ENCODE measurements around the gene MRPL55.

MRPL55 gene

DNA sequence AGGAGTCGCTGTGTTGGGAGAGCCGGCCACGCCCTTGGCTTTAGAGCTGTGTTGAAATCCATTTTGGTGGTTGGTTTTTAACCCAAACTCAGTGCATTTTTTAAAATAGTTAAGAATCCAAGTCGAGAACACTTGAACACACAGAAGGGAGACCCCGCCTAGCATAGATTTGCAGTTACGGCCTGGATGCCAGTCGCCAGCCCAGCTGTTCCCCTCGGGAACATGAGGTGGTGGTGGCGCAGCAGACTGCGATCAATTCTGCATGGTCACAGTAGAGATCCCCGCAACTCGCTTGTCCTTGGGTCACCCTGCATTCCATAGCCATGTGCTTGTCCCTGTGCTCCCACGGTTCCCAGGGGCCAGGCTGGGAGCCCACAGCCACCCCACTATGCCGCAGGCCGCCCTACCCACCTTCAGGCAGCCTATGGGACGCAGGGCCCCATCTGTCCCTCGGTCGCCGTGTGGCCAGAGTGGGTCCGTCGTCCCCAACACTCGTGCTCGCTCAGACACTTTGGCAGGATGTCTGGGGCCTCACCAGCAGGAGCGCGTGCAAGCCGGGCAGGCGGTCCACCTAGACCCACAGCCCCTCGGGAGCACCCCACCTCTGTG, 10.7 kb downstream of the MRPL55 start:
- DNase-seq (ENCODE audit: low spot score): no peak
- TF ChIP-seq, protein P1, sequence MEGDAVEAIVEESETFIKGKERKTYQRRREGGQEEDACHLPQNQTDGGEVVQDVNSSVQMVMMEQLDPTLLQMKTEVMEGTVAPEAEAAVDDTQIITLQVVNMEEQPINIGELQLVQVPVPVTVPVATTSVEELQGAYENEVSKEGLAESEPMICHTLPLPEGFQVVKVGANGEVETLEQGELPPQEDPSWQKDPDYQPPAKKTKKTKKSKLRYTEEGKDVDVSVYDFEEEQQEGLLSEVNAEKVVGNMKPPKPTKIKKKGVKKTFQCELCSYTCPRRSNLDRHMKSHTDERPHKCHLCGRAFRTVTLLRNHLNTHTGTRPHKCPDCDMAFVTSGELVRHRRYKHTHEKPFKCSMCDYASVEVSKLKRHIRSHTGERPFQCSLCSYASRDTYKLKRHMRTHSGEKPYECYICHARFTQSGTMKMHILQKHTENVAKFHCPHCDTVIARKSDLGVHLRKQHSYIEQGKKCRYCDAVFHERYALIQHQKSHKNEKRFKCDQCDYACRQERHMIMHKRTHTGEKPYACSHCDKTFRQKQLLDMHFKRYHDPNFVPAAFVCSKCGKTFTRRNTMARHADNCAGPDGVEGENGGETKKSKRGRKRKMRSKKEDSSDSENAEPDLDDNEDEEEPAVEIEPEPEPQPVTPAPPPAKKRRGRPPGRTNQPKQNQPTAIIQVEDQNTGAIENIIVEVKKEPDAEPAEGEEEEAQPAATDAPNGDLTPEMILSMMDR (IDR thresholded peaks at IDR 0.05; ENCODE audit: extremely low read depth, missing control alignments): no peak

DNA sequence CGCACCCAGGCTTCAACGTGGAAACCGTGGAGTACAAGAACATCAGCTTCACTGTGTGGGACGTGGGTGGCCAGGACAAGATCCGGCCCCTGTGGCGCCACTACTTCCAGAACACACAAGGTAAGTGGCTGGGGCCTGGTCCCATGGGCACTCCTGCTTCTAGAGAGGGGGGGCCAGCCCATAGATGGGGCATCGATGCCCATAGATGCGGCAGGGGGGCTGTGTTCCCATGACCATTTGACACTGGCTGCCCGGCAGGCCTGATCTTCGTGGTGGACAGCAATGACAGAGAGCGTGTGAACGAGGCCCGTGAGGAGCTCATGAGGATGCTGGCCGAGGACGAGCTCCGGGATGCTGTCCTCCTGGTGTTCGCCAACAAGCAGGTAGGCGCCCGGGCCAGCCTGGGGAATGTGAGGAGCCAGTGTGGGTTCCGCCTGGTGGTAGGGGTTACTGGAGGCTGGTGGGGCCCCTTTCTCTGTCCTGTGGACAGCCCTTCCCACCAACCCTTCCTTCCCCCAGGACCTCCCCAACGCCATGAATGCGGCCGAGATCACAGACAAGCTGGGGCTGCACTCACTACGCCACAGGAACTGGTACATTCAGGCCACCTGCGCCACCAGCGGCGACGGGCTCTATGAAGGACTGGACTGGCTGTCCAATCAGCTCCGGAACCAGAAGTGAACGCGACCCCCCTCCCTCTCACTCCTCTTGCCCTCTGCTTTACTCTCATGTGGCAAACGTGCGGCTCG, 11.6 kb downstream of the MRPL55 start:
- TF ChIP-seq, protein P1 (IDR thresholded peaks at IDR 0.05; ENCODE audit: extremely low read depth, missing control alignments): no peak
- no peak for DNase-seq (ENCODE audit: low spot score)

DNA sequence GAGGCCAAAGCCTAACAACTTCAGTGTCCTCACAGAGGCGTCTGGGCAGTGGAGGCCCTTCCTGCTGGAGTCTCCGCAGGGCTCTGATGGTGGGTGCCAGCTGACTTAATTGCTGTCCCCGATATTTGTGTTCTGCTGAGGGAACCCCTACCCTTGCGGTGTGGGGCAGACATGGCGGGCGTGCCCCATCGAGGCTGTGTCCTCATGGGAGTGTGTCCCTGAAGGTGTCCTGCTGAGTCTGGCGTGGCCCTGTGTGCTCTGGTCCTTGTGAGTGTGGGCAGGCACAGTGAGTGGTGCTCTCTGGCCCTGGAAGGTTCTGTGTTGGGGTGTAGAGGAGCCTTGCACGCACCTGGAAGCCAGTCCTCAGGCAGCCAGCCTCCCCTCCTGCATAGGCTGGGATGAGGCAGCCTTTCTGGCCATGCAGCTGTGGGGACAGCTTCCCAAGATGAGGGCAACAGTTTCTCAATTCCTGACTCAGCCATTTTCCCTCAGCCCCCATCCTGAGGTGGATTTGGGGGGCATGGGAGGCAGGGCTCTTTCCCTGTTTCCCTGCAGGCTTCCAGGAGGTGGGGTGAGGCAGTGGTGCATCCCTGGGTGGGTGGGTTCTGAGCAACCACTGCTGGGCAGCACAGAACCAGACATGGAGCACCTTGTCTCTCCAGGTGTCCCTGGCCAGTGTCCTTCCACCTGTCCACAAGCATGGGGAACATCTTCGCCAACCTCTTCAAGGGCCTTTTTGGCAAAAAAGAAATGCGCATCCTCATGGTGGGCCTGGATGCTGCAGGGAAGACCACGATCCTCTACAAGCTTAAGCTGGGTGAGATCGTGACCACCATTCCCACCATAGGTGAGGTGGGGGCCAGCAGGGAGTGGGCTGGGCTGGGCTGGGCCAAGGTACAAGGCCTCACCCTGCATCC, 12.4 kb downstream of the MRPL55 start:
- TF ChIP-seq, protein P1 (IDR thresholded peaks at IDR 0.05; ENCODE audit: extremely low read depth, missing control alignments): no peak
- DNase-seq (ENCODE audit: low spot score): no peak

DNA sequence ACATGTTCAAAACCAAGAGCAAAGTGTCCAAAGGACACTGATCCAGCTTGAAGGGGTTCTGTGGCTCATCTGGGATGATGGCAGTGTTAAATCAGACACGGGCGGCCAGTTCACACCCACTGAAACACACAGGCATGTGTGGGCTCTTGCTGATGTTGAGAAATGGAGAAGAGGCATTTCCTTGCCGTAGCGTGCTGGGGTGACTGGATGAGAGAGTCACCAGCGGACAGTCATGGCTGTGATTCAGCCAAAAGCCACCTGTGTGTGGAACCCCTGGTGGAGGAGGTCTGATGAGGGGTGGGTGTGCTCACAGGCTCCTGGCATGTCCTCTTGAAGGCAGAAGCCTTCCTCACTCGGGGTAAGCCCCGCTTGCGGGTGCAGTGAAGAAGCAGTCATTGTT, 13.2 kb downstream of the MRPL55 start:
- TF ChIP-seq, protein P1 (IDR thresholded peaks at IDR 0.05; ENCODE audit: extremely low read depth, missing control alignments): no peak
- DNase-seq (ENCODE audit: low spot score): no peak

DNA sequence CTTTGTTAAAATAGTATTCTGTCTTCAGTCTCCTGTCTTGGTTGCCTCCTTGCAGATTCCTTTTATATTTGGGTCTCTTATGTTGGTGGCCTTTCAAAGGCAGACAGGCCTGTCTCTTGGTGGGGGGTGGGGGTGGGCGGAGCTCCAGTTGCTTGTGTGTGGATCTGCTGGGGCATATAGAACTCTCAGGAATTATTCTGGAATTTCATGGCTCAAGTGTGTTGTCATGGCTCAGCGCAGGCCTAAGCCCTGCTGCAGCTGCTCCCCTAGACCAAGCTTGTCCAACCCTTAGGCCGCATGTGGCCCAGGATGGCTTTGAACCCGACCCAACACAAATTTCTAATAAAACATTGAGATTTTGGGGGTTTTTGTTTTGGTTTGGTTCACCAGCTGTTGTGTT, 13.9 kb downstream of the MRPL55 start:
- DNase-seq (ENCODE audit: low spot score): no peak
- TF ChIP-seq, protein P1 (IDR thresholded peaks at IDR 0.05; ENCODE audit: extremely low read depth, missing control alignments): no peak

DNA sequence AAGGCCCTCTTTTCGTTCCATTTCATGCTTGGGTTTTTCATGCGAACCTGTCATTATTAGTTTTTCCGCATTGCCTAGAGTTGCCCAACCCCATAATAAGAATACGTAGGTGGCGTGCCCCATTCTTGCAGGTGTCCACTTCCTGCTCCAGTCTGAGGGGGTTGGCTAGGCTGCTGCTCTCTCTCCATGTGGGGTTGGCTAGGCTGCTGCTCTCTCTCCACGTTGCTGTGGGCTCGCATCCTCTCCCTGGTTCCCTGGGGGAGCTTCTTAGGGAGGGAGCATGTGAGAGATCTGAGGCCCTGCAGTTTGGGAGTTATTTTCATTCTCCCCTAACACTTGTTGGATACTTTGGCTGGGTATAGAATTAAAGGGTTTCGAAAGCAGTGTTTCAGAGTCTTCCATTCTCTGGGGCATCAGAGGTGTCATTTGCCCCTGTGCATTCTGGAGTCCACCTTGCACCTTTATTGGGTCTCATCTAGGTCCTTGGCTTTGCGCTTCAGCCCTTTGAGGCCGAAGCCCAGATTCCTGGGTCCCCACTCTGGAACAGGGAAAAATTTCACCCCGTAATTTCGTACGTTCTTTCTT, 14.6 kb downstream of the MRPL55 start:
- TF ChIP-seq, protein P1 (IDR thresholded peaks at IDR 0.05; ENCODE audit: extremely low read depth, missing control alignments): no peak
- DNase-seq (ENCODE audit: low spot score): no peak
